8988T (cell line): ENCODE data around the gene F10.

ENCODE experiments used
- DNase-seq: peaks from one replicate; pipeline ENCODE4 v3.0.0; 2011

The F10 gene

DNA sequence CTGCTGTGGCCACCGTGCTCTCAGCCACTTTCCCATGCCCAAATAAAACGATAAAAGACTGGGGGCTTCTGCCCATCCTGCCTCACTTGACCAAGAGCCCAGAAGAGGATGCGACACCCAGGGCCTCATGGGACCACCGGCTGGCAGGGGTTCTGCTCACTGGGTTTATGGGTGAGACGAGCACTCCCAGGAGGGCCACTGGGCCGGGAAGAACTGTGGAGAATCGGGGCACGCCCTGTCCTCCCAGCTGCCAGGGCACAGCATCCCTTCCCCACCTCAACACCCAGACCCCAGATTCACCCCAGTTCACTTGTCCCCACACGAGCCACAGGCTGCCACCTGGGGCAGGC lies 4.7 kb upstream of the F10 start:
- DNase-seq: no peak

DNA sequence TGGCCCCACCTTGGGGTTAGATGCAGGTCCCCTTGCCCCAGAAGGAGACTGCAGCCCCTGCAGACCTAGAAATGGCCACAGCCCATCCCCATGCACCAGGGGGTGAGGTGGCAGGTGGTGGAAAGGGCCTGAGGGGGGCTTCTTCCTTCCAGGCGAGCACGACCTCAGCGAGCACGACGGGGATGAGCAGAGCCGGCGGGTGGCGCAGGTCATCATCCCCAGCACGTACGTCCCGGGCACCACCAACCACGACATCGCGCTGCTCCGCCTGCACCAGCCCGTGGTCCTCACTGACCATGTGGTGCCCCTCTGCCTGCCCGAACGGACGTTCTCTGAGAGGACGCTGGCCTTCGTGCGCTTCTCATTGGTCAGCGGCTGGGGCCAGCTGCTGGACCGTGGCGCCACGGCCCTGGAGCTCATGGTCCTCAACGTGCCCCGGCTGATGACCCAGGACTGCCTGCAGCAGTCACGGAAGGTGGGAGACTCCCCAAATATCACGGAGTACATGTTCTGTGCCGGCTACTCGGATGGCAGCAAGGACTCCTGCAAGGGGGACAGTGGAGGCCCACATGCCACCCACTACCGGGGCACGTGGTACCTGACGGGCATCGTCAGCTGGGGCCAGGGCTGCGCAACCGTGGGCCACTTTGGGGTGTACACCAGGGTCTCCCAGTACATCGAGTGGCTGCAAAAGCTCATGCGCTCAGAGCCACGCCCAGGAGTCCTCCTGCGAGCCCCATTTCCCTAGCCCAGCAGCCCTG lies 4.2 kb upstream of the F10 start:
- DNase-seq: no peak

DNA sequence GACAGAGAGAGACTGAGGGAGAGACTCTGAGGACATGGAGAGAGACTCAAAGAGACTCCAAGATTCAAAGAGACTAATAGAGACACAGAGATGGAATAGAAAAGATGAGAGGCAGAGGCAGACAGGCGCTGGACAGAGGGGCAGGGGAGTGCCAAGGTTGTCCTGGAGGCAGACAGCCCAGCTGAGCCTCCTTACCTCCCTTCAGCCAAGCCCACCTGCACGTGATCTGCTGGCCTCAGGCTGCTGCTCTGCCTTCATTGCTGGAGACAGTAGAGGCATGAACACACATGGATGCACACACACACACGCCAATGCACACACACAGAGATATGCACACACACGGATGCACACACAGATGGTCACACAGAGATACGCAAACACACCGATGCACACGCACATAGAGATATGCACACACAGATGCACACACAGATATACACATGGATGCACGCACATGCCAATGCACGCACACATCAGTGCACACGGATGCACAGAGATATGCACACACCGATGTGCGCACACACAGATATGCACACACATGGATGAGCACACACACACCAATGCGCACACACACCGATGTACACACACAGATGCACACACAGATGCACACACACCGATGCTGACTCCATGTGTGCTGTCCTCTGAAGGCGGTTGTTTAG lies 3.3 kb upstream of the F10 start:
- DNase-seq: no peak

DNA sequence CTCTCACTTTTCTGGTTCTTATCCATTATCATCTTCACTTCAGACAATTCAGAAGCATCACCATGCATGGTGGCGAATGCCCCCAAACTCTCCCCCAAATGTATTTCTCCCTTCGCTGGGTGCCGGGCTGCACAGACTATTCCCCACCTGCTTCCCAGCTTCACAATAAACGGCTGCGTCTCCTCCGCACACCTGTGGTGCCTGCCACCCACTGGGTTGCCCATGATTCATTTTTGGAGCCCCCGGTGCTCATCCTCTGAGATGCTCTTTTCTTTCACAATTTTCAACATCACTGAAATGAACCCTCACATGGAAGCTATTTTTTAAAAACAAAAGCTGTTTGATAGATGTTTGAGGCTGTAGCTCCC lies 2.8 kb upstream of the F10 start:
- no peak for DNase-seq

DNA sequence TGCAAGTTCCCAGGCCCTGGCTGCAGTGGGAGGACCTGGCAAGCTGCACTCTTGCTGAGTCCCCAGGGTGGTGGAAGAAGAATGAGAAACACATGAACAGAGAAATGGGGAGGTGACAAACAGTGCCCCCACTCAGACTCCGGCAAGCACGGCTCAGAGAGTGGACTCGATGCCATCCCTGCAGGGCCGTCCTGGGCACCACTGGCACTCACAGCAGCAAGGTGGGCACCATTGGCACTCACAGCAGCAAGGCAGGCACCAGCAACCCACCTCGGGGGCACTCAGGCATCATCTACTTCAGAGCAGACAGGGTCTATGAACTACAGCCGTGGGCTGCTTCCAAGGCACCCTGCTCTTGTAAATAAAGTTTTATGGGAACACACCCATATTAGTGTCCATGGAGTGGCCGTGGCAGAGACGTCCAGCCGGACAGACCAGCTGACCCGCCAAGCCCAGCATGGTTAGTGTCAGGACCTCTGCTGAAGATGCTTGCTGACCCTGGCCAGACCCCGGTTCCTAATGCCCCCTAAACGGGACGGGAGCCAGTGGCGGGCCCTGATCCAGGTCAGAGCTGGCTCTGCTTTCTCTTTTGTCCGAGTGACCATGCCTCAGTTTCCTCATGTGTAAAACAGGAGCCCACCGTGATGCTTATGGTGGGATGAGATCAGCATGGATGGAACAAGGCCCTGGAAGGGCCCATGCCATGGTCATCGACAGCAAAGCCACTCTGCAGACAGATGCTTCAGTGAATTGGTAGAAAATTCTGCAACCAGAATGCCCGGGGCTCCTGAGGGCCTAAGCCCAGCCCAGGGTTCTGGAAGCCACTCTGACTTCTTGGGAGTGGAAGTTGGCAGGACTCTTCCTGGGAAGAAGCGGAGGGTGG lies 2.1 kb upstream of the F10 start:
- no peak for DNase-seq

DNA sequence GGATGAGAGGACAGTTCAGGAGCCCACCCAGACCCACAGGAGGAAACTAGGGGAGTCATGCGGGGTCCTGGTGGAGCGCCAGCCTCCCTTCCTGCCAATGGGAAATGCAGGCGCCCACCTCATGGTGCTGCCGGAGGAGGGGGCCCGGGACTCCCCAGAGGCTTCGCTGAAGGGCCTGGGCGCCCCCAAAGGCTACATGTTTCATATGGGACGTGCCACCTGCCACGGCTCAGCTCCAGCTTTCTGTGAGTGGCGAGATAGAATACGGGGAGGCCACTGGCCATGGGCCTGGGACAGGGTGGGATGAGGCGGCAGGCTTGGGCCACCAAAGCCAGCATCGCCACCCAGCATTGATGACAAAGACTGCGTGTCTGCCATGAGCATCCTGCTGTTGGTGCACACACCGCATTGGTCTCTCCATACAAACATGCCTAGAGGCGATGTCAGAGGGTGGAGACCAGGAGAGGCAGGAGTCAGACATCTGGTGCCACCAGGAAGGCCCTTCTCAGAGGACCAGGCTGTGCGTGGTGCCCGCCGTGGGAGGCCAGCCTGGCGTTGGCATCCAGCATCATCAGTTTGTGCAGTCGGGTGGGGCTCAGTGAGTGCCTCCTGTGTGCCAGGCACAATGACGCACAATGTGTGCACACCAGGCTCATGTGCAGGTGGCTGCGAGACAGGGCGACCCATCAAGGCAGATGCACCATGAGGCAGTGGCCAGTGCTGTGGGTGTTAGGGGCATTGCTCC lies 1.2 kb upstream of the F10 start:
- DNase-seq: no peak

DNA sequence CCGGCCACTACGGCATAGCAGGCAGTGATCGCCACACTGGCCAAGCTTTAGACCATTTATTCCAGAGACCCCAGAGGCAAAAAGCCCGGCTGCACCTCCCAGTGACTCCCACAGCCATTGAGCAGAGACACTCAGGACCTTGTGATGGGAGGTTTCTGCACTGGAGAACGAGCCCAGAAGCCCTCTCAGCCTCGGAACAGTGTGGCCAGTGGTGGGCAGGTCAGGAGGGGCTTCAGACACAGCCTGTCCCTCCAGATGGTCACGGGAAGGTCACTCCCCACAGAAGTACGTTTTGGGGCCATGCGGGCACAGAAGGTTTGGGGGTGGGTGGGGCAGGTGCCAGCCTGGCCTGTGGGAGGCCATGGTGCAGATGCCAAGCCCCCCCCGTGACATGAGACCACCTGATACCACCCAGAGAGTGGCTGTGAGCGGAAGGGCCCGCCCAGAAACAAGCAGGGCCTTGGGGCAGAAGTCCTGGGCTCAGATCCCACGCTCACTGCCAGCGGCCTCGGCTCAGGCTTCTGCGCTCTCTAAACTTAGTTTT lies 599 bp upstream of the F10 start:
- no peak for DNase-seq

DNA sequence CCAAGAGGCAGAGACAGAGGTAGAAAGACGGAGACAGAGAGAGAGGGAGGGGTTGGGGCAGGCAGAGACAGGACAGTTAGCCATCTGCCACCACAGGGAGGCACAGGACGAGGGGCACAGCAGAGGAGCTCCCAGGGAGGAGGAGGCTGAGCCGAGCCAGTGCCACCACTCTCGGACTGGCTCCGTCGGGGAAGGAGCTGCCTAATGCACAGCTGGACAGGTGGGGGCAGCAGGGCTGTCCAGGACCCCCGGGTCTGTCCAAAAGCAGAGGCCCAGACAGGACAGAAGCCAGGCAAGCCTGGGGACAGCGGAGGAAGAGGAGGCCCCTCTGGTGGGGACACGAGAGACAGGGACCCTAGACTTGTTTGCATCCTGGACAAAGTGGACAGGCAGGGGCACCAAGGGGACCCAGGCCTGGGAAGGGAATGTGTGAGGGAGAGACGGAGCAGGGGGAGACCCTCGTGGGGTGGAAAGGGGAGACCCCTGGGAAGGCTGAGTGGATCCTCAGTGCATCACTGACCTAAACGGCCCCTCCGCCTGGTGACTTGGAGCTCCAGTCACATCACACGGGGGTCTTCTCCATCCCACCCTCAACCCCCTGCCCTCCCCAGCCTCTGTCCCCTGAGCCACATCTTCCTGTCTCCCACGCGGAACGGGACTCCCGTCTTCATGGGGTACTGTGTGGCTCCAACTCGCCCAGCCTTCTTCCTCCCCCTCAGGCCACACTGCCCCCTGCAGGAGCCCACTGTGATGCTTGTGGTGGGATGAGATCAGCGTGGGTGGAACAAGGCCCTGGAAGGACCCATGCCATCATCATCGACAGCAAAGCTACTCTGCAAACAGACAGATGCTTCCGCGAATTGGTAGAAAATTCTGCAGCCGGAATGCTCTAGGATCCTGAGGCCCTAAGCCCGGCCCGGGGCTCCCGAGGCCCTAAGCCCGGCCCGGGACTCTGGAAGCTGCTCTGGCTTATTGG lies 915 bp downstream of the F10 start:
- no peak for DNase-seq

DNA sequence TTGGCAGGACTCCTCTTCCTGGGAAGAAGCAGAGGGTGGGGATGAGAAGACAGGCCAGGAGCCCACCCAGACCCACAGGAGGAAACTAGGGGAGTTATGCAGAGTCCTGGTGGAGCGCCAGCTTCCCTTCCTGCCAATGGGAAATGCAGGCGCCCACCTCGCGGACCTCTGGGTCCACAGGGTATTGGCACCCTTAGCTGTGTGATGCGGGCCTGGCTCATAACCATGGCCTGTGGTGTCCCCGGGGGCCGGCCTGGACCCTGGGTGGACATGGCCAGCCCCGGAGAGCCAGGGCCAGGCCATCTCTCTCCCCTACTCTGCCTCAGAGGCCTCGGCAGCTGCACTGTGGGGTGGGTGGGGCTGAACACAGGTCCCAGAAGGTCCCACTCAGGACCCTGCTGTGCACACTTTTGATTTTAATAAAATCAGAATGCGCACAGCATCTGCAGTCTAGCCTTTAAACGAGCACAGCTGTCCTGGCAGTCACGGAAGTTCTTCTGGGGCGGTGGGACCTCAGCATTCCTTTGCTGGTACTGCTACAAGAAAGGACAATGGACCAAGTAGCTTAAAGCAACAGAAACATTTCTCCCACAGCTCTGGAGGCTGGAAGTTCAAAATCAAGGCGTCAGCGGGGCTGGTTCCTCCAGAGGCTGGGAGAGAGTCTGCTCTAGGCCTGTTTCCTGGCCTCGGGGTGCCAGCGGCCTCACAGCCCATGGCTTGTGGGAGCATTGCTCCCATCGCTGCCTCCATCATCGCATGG lies 1.8 kb downstream of the F10 start:
- DNase-seq: no peak

DNA sequence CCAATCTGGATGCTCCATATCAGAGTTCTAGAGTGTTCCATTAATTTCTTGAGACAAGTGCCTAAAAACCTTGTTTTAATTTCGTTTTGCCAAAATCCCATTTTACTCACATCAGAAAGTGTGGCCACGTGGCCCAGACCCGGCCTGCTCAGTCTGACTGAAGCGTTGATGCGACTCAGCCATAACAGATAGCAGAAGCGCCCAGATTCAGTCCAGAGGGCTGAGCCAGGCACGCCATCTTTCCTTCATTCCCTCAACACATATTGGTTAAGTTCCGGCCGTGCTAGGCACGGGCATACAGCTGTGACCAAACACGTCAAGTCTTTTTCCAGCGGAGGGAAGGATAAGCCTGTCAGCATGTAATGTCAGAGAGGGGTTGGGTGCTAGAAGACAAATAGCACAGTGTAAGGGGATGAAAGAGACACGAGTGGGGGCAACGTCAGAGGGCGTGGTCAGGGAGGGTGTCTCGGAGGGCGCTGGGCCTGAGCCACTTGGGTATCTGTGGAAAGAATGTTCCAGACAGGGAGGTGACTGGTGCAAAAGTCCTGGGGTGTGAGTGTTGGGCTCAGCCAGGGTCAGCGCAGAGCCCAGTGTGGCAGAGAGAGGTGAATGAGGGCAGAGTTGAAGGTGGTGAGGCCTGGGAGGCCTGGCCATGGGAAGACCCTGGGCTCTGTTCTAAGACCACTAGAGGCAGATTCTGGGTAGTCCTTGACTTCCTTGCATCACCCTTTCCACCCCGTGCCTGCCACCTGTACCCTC lies 3.1 kb downstream of the F10 start:
- DNase-seq: no peak

DNA sequence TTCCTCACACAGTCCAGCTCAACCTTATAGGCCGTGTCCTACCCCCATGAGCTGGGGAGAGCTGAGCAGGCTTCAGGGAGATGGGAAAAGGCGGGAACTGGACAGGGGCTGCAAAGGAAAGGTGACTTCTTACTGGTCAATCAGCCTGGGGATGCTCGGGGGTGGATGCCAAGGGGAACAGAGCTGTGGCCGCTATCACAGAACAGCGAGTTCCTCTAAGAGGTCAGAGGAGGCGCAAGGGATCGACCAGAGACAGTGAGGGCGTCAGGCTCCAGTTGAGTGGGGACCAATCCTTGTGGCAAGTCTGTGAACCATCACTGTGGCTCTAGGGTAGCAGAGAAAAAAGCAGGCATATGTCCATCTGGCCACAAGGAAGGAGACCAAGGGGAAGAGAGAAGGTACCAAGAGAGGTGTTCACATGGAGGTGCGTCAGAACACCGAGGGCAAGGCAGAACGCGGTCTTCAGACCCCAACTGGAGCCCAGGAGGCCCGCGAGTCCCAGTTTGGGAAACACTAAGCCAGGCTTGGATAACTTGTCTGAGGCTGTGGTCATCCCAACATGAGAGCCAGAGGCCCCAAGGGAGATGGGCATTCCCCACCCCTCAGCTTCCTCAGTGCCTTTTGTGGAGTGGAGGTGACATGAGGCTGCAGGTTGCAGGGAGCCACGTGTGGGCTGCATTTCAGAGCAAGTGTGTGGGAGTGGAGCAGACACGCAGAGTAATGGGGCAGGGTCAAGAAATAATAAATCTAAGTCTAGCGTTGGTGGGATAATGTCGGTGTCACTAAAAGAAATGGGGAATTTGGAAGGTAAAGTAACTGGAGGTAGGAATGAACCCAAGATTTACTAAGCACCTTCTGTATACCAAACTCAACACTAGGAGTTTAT lies 3.9 kb downstream of the F10 start:
- DNase-seq: no peak

DNA sequence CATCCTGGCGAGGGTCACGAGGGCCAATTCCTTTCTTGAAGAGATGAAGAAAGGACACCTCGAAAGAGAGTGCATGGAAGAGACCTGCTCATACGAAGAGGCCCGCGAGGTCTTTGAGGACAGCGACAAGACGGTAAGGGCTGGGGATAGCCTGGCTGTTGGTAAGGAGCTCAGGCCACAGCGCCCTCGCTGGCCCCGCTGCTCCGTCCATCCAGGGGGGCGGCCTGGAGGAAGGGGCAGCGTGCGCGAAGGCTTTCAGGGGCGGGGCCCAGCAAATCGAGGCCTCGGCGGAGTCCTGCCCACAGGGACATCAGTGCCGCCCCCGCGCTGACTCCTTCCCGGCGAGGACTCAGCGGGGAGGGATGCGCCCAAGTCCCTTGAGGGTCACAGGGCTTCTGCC lies 6.9 kb downstream of the F10 start:
- no peak for DNase-seq

DNA sequence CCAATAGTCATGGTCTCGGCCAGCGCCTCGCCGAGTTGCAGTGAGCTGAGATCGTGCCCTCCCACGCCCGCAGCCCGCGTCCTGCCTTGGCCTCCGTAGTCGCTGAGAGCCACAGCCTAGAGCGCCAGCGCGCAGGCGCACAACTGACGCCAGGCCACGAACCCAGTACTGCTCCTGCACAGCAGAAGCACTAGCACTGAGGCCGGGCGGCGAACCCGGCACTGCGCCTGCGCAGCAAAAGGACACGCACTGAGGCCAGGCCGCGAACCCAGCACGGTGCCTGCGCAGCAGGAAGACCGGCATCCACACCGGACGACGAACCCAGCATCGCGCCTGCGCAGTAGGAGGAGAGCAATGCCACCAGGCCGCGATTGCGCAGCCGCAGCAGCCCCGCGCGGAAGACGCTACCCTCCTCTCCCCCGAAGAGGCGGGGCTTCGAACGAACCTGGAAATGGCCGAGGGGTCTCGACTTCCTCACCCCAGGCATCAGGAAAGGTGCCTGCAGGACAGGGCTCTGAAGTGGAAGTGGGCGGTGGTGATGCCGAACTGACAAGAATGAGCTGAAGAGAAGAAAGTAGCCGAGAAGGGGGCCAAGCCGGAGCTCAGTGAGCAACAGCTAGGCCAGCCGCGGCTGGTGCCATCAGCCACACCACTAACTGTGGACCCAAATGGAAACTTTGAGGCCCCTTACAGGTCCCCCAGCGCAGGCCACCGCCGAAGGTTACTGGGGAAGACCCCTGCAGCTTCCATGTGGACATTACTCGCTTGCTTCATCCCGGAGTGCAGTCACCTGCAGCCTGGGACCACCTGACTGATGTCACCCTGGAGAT lies 7.5 kb downstream of the F10 start:
- DNase-seq: no peak

DNA sequence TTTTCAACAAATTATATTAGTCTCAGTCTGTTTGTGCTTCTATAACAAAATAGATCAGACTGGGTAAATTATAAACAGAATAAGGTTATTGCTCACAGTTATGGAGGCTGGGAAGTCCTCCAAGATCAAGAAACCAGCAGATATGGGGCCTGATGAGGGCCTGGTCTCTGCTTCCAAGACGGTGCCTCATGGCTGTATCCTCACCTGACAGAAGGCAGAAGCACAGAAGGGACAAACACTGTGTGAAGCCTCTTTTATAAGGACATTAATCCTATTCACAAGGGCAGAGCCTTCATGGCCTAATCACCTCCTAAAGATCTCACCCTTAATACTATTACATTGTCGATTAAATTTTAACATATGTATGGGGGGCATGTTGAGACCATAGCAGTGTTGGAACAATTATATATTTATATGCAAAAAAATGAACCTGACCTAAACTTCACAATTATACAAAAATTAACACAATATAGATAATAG lies 12.7 kb downstream of the F10 start:
- DNase-seq: no peak

DNA sequence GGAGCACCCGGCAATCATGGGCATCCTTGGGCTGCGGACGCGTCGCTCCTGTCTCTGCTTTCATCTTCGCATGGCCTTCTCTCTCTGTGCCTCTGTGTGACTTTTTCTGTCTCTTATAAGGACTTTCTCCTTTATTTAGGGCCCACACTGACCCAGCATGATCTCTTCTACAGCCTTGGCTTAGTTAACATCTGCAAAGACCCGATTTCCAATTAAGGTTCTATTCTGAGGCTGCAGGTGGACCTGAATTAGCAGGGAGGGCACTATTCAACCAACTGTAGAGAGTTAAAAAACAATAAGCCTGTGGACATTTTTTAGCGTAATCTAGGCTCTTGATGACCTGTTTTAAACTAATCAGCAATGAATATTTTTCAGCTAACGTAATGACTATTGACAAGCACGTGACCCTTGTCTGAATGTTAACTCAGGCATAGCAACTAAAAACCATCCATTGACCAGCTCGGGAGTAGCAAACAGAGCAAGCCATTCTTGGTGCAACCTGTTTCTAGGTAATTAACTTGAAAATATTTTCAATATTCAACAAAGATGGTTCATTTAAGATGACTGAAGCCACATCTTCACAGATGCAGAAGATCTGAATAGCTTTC lies 15.2 kb downstream of the F10 start:
- DNase-seq: no peak

DNA sequence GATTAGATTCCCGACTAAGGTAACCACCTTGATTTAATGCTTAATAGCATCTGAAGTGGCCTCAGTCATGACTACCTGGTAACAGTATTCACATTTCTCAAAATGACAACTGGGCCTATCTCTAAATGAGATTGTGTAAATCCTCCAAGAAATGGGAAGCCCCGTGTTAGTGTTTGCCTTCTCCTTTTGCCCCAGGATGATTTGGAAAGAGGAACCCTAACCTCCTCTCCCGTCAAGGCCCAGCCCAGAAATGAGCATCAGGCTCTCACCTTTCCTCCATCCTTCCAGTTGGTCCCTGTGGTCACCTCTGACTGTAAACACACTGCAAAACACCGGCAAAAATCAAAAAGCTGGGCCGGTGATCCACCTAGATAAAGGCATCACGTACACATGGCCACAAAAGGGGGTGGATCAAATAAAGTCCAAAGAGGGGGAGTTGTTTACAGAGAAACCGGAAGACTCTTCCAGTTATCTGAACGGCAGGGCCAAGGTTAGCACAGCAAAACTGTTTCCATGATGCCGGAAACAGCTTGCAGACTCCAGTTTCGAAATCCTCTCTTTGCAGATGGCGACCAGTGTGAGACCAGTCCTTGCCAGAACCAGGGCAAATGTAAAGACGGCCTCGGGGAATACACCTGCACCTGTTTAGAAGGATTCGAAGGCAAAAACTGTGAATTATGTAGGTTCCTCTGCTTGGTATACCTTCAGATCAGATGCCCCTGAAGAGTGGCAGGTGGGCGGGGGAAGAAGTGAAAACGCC lies 16.4 kb downstream of the F10 start:
- DNase-seq: no peak

DNA sequence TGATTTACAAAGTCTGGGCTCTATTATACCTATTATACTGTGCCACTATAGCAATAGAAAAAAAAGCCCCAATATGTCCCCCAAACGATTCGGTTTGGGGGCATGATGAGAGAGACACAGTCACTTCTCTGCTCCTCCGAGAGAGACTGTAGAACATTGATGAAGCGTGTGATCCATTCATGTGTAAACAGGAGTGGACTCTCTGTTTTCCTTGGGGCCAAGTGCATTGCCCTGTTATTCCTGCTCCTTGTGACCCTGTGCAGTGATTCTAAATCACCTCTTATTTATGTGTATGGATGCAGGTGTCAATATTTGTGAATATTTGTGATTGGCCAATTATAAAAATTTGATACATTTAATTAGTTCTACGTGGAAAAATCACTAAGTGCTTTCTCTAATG lies 17.0 kb downstream of the F10 start:
- DNase-seq: no peak
